H1 (cell line): ENCODE results near the gene PI16. TPM values are rescaled to one million over a fixed set of nuclear protein-coding genes. Genes with fewer than 3 reads are reported as not detected.

ENCODE experiments used
- CTCF ChIA-PET: fragments of 300-600 bp; sonication (Branson Sonifier 250); formaldehyde crosslinking; loops from one replicate; lab custom pipeline; 2021; ENCODE audit not compliant: partially characterized antibody; lab: Charles Lee
- POLR2A ChIA-PET: fragments of 300-600 bp; sonication (Branson Sonifier 250); formaldehyde crosslinking; loops from one replicate; lab custom pipeline; 2021; ENCODE audit warnings: inconsistent platforms; ENCODE audit not compliant: partially characterized antibody; lab: Charles Lee
- DNase-seq, 2 experiments: peaks; one replicate each; pipeline versions ENCODE4 v3.0.0 to v3.0.0-alpha.2; 2010 to 2022; ENCODE audit warnings: low spot score in 2 of 2, low read depth in 1 of 2, mixed read lengths in 1 of 2
- FAIRE-seq: peaks from 2 replicates; lab custom pipeline; 2011; peaks lifted over from hg19 to GRCh38; lab: Jason Lieb, UNC
- H2AFZ ChIP-seq: 2 replicates; pipeline ENCODE4 v1.8.1; 2012; ENCODE audit warnings: low read length, inconsistent platforms
- H2AK5ac ChIP-seq: 2 replicates; pipeline ENCODE4 v1.6.1; 2013; ENCODE audit warnings: low read depth, low read length
- H2BK120ac ChIP-seq: replicated peaks from 2 replicates; pipeline ENCODE3; 2013; ENCODE audit warnings: low read depth, low read length, inconsistent platforms
- H2BK12ac ChIP-seq: 2 replicates; pipeline ENCODE4 v1.6.1; 2013; ENCODE audit warnings: low read depth, low read length
- H2BK15ac ChIP-seq: 2 replicates; pipeline ENCODE4 v1.6.1; 2013; ENCODE audit warnings: low read length
- H2BK20ac ChIP-seq: 2 replicates; pipeline ENCODE4 v1.6.1; 2013; ENCODE audit warnings: low read length
- H2BK5ac ChIP-seq: 2 replicates; pipeline ENCODE4 v1.6.1; 2013; ENCODE audit warnings: low read depth, low read length
- H3K14ac ChIP-seq: 2 replicates; pipeline ENCODE4 v1.6.1; 2013; ENCODE audit warnings: inconsistent platforms; ENCODE audit not compliant: insufficient read length
- H3K18ac ChIP-seq: 2 replicates; pipeline ENCODE4 v1.6.1; 2013; ENCODE audit warnings: low read length; ENCODE audit errors: extremely low read depth
- H3K23ac ChIP-seq: 2 replicates; pipeline ENCODE4 v1.6.1; 2013; ENCODE audit warnings: inconsistent platforms; ENCODE audit not compliant: insufficient read length
- H3K23me2 ChIP-seq: 2 replicates; pipeline ENCODE4 v1.6.1; 2013; ENCODE audit warnings: low read depth, low read length
- H3K27ac ChIP-seq: 2 replicates; pipeline ENCODE4 v1.6.1; 2011; ENCODE audit warnings: low read depth, low read length, inconsistent platforms
- H3K27me3 ChIP-seq, 4 experiments: replicated peaks in 1 of 4; 1 replicate in 1 of 4; 2 replicates in 3 of 4; pipeline versions ENCODE4 v1.6.1 to v1.8.1; 2011 to 2013; ENCODE audit warnings: low read length in 3 of 4, mild to moderate bottlenecking in 3 of 4, inconsistent platforms in 2 of 4, mixed read lengths in 2 of 4, moderate library complexity in 1 of 4; ENCODE audit not compliant: control insufficient read depth in 3 of 4, insufficient read depth in 3 of 4; ENCODE audit errors: extremely low read depth in 1 of 4
- H3K36me3 ChIP-seq, 4 experiments: 2 replicates each; pipeline versions ENCODE4 v1.6.1 to v1.8.1; 2011 to 2013; ENCODE audit warnings: mild to moderate bottlenecking in 4 of 4, low read length in 3 of 4, moderate library complexity in 2 of 4, control low read depth in 1 of 4, inconsistent platforms in 1 of 4; ENCODE audit not compliant: insufficient read depth in 4 of 4, control insufficient read depth in 2 of 4
- H3K4ac ChIP-seq: replicated peaks from 2 replicates; pipeline ENCODE3; 2013; ENCODE audit warnings: low read length, low read depth, mixed read lengths, inconsistent platforms; ENCODE audit not compliant: insufficient read length
- H3K4me1 ChIP-seq, 4 experiments: replicated peaks in 1 of 4; 1 replicate in 1 of 4; 2 replicates in 3 of 4; pipeline versions ENCODE4 v1.6.1 to v1.8.1; 2011 to 2013; ENCODE audit warnings: low read length in 3 of 4, inconsistent platforms in 2 of 4, mixed read lengths in 1 of 4; ENCODE audit not compliant: insufficient read depth in 4 of 4, control insufficient read depth in 3 of 4
- H3K4me2 ChIP-seq, 2 experiments: 2 replicates each; pipeline versions ENCODE4 v1.6.1 to v1.8.1; 2011 to 2013; ENCODE audit warnings: low read depth in 2 of 2, low read length in 2 of 2, control low read depth in 1 of 2, inconsistent platforms in 1 of 2, mild to moderate bottlenecking in 1 of 2; ENCODE audit not compliant: insufficient read depth in 1 of 2
- H3K4me3 ChIP-seq, 4 experiments: fragments of 200-600, 300-600 bp in 1 of 4; sonication (generic), shearing (Covaris generic), sonication (Bioruptor Twin) in 1 of 4; 2 replicates each; pipeline versions ENCODE4 v1.5.1 to v1.8.1; 2011 to 2016; ENCODE audit warnings: low read length in 4 of 4, low read depth in 3 of 4, control low read depth in 2 of 4, inconsistent platforms in 2 of 4, mild to moderate bottlenecking in 2 of 4, mixed read lengths in 1 of 4, moderate library complexity in 1 of 4; ENCODE audit not compliant: insufficient read depth in 2 of 4; ENCODE audit errors: extremely low read depth in 1 of 4
- H3K56ac ChIP-seq: replicated peaks from 2 replicates; pipeline ENCODE3; 2013; ENCODE audit warnings: low read depth, mild to moderate bottlenecking, mixed read lengths, low read length, inconsistent platforms; ENCODE audit not compliant: insufficient read length
- H3K79me1 ChIP-seq: 2 replicates; pipeline ENCODE4 v1.6.1; 2013; ENCODE audit warnings: low read depth, low read length, control low read depth
- H3K79me2 ChIP-seq, 2 experiments: 2 replicates each; pipeline versions ENCODE4 v1.6.1 to v1.8.1; 2012 to 2013; ENCODE audit warnings: low read length in 2 of 2, mild to moderate bottlenecking in 2 of 2, inconsistent platforms in 1 of 2; ENCODE audit not compliant: insufficient read depth in 2 of 2, control insufficient read depth in 1 of 2
- H3K9ac ChIP-seq, 4 experiments: replicated peaks in 1 of 4; 1 replicate in 1 of 4; 2 replicates in 3 of 4; pipeline versions ENCODE4 v1.6.1 to v1.8.1; 2011 to 2013; ENCODE audit warnings: low read depth in 3 of 4, low read length in 3 of 4, control low read depth in 2 of 4, mild to moderate bottlenecking in 2 of 4, moderate library complexity in 2 of 4, inconsistent platforms in 1 of 4; ENCODE audit errors: extremely low read depth in 1 of 4
- H3K9me3 ChIP-seq, 2 experiments: 2 replicates each; pipeline versions ENCODE4 v1.6.1 to v1.8.1; 2012 to 2013; ENCODE audit warnings: mild to moderate bottlenecking in 2 of 2, moderate library complexity in 2 of 2, control low read depth in 1 of 2, inconsistent platforms in 1 of 2, low read depth in 1 of 2, low read length in 1 of 2, mixed read lengths in 1 of 2; ENCODE audit not compliant: insufficient read depth in 2 of 2
- H4K20me1 ChIP-seq, 2 experiments: replicated peaks in 1 of 2; 2 replicates each; pipeline versions ENCODE3 to v1.8.1; 2011 to 2013; ENCODE audit warnings: inconsistent platforms in 2 of 2, low read length in 2 of 2, mild to moderate bottlenecking in 1 of 2; ENCODE audit not compliant: insufficient read depth in 2 of 2, control insufficient read depth in 1 of 2
- H4K5ac ChIP-seq: 2 replicates; pipeline ENCODE4 v1.6.1; 2013; ENCODE audit warnings: low read length, low read depth, mixed read lengths, inconsistent platforms; ENCODE audit not compliant: insufficient read length
- H4K8ac ChIP-seq: 2 replicates; pipeline ENCODE4 v1.8.0; 2013; ENCODE audit warnings: mild to moderate bottlenecking, moderate library complexity, low read length, inconsistent platforms; ENCODE audit not compliant: insufficient read depth; ENCODE audit errors: extremely low read depth
- H4K91ac ChIP-seq: replicated peaks from 2 replicates; pipeline ENCODE3; 2013; ENCODE audit warnings: low read length, mixed read lengths, inconsistent platforms; ENCODE audit not compliant: insufficient read length
- BACH1 ChIP-seq: IDR thresholded peaks from 2 replicates; pipeline ENCODE4 v1.6.1; 2012; ENCODE audit warnings: low read length, improper control_type of control experiment
- CHD1 ChIP-seq: IDR thresholded peaks from 2 replicates; pipeline ENCODE4 v1.6.1; 2012; ENCODE audit warnings: low read depth, low read length, improper control_type of control experiment
- FOSL1 ChIP-seq: IDR thresholded peaks from 2 replicates; pipeline ENCODE4 v1.6.1; 2011; ENCODE audit warnings: mild to moderate bottlenecking, low read depth, low read length, moderate library complexity; ENCODE audit not compliant: insufficient read depth
- JUN ChIP-seq: IDR thresholded peaks from 2 replicates; pipeline ENCODE4 v1.6.1; 2011; ENCODE audit warnings: low read depth, mild to moderate bottlenecking, improper control_type of control experiment, low read length
- KDM1A ChIP-seq: fragments of 200-600, 300-600 bp; sonication (generic); IDR thresholded peaks from 2 replicates; pipeline ENCODE4 v1.7.1; 2016; ENCODE audit warnings: mild to moderate bottlenecking, low read length, borderline replicate concordance
- NANOG ChIP-seq: IDR thresholded peaks from 2 replicates; pipeline ENCODE4 v1.6.1; 2011; ENCODE audit warnings: low read length, low read depth, mild to moderate bottlenecking, inconsistent platforms; ENCODE audit not compliant: insufficient read depth, poor library complexity, severe bottlenecking
- SIN3A ChIP-seq, 2 experiments: IDR thresholded peaks in 1 of 2; conservative IDR thresholded peaks in 1 of 2; 2 replicates each; pipeline ENCODE4 v1.6.1; 2011 to 2012; ENCODE audit warnings: low read length in 2 of 2, improper control_type of control experiment in 1 of 2, low read depth in 1 of 2, mild to moderate bottlenecking in 1 of 2
- SP4 ChIP-seq: IDR thresholded peaks from 2 replicates; pipeline ENCODE4 v1.6.1; 2012; ENCODE audit warnings: low read length, inconsistent platforms
- SRF ChIP-seq: IDR thresholded peaks from 2 replicates; pipeline ENCODE4 v1.6.1; 2011; ENCODE audit warnings: mild to moderate bottlenecking, low read depth, low read length, moderate library complexity
- TEAD4 ChIP-seq: IDR thresholded peaks from 2 replicates; pipeline ENCODE4 v1.6.1; 2012; ENCODE audit warnings: low read depth, low read length, inconsistent platforms, mixed read lengths
- WGBS, 2 experiments: shearing (Covaris generic) in 1 of 2; methylation state at CpG; one replicate each; pipeline versions ENCODE4 v1.1.6 to v1.1.7; 2013 to 2015; ENCODE audit warnings: low lambda C conversion rate in 2 of 2, mixed read lengths in 2 of 2, inconsistent platforms in 1 of 2, low coverage in 1 of 2, missing lambda C conversion rate in 1 of 2; ENCODE audit not compliant: insufficient replicate concordance in 2 of 2, insufficient coverage in 1 of 2, insufficient read length in 1 of 2; ENCODE audit errors: extremely low coverage in 1 of 2, missing lambda C conversion rate in 1 of 2; 5-methylcytosine and 5-hydroxymethylcytosine counted together
- polyA plus RNA-seq, 7 experiments: library from polyadenylated mRNA; depleted of rRNA in 3 of 7; stranded (reverse) in 5 of 7; unstranded in 2 of 7; fragments of >200 nt in 5 of 7; fragments of 200-250 nt in 2 of 7; gene quantifications; 1 replicate in 5 of 7; 2 replicates in 1 of 7; 4 replicates in 1 of 7; pipeline versions ENCODE4 v1.2.1 to v1.2.3, GENCODE V29; 2011 to 2013; ENCODE audit warnings: missing spikeins in 2 of 7, mixed read lengths in 2 of 7
- total RNA-seq: library from RNA; stranded (reverse); fragmentation: NEBNext Ultra II Directional; extraction: Animal tissue kit (Norgen Biotek cat#: 25700); gene quantifications from 2 replicates; pipeline ENCODE4 v1.2.1, GENCODE V29; 2021
- TF ChIP-seq, protein P1 (sequence below): IDR thresholded peaks from 2 replicates; pipeline ENCODE4 v1.6.1; 2012; ENCODE audit warnings: low read length, inconsistent platforms

The PI16 gene
- total and polyA plus RNA-seq, 2 of the 8 experiments (the other 6 are each of a cell fraction or from before 2014, with no cell fraction given): 0.05 TPM; not detected in 1

DNA sequence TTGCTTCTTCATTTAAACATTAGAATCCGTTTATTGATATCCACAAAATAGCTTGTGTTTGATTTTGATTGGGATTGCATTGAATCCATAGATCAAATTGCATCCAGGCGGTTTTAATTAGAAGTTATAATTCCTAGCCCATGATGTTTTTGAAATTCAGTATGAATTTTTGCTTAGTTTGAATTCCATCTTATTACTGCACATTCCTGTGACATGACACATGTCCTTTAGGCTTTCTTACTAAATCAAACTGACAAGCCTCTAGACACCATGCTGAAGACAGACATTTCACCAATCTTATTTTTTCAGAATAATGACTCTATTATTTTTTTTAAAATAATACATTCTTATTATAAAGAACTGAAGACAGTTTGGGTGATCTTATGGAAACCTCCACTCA lies 21.4 kb upstream of the PI16 start:
- Histone ChIP-seq H2BK120ac (no peak overlapping the region), H4K20me1 (no peaks in the 10 kb centered on the region), H3K23ac (no peak overlapping the region), H4K5ac (no peak overlapping the region), H2AFZ (no peak overlapping the region), H2AK5ac (no peak overlapping the region), H3K27me3 (no peaks in the 10 kb centered on the region), H3K56ac (no peak overlapping the region), H4K8ac (no peak overlapping the region), H3K79me2 (no peaks in the 10 kb centered on the region), H3K4ac (no peak overlapping the region), H4K91ac (no peak overlapping the region), H3K79me1 (no peaks in the 10 kb centered on the region), H3K9me3 (no peaks in the 10 kb centered on the region), H3K4me3 (no peak overlapping the region), H3K36me3 (no peaks in the 10 kb centered on the region), H3K27ac (no peak overlapping the region), H3K18ac (no peak overlapping the region), H3K4me1 (no peaks in the 10 kb centered on the region), H3K14ac (no peak overlapping the region), H2BK12ac (no peak overlapping the region), H2BK15ac (no peak overlapping the region), H2BK5ac (no peak overlapping the region), H3K23me2 (no peaks in the 10 kb centered on the region), H2BK20ac (no peak overlapping the region), H3K4me2 (no peak overlapping the region), H3K9ac (no peak overlapping the region)
- TF ChIP-seq CHD1 (no peak), SRF (no peak), KDM1A (no peak), JUN (no peak), FOSL1 (no peak), SP4 (no peak), TEAD4 (no peak), NANOG (no peak), BACH1 (no peak), SIN3A (conservative IDR thresholded peaks at IDR 0.05 in 1 of 2, IDR thresholded peaks at IDR 0.05 in 1 of 2; ENCODE audit: low read depth in 1 of 2, low read length in 2 of 2) (no peak)
- TF ChIP-seq, protein P1, sequence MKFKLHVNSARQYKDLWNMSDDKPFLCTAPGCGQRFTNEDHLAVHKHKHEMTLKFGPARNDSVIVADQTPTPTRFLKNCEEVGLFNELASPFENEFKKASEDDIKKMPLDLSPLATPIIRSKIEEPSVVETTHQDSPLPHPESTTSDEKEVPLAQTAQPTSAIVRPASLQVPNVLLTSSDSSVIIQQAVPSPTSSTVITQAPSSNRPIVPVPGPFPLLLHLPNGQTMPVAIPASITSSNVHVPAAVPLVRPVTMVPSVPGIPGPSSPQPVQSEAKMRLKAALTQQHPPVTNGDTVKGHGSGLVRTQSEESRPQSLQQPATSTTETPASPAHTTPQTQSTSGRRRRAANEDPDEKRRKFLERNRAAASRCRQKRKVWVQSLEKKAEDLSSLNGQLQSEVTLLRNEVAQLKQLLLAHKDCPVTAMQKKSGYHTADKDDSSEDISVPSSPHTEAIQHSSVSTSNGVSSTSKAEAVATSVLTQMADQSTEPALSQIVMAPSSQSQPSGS: no peak
- 92% methylated on average over 2 of the region's 2 CpGs; no CpG with 5 or more reads in 1 of the 2 experiments for WGBS, 2 experiments
- CTCF ChIA-PET: interaction anchor here (0.9 to 1.2 kb wide), 2 partner anchors 17 to 319 kb away, joined by 3 to 5 read pairs; no protein-coding TSS in a partner anchor
- FAIRE-seq (no peak), DNase-seq (no peak)
- POLR2A ChIA-PET: no interaction called here
